IPS-18a (cell line): ENCODE results near the gene ARHGAP19.

Experiments used
- H3K27ac ChIP-seq: one replicate; pipeline ENCODE4 v1.5.1; 2013; ENCODE audit warnings: low read length
- H3K27me3 ChIP-seq: one replicate; pipeline ENCODE4 v1.6.1; 2013; ENCODE audit warnings: mild to moderate bottlenecking, low read length; ENCODE audit not compliant: control insufficient read depth, insufficient read depth
- H3K36me3 ChIP-seq: one replicate; pipeline ENCODE4 v1.6.1; 2013; ENCODE audit warnings: low read depth, low read length; ENCODE audit not compliant: control insufficient read depth
- H3K4me1 ChIP-seq: one replicate; pipeline ENCODE4 v1.6.1; 2013; ENCODE audit warnings: low read depth, low read length; ENCODE audit not compliant: control insufficient read depth
- H3K4me3 ChIP-seq: one replicate; pipeline ENCODE4 v1.5.1; 2013; ENCODE audit warnings: low read length
- H3K9ac ChIP-seq: one replicate; pipeline ENCODE4 v1.6.1; 2013; ENCODE audit warnings: mild to moderate bottlenecking, low read length, moderate library complexity
- H3K9me3 ChIP-seq: one replicate; pipeline ENCODE4 v1.6.1; 2013; ENCODE audit warnings: low read depth, low read length; ENCODE audit not compliant: control insufficient read depth

ARHGAP19 gene

DNA sequence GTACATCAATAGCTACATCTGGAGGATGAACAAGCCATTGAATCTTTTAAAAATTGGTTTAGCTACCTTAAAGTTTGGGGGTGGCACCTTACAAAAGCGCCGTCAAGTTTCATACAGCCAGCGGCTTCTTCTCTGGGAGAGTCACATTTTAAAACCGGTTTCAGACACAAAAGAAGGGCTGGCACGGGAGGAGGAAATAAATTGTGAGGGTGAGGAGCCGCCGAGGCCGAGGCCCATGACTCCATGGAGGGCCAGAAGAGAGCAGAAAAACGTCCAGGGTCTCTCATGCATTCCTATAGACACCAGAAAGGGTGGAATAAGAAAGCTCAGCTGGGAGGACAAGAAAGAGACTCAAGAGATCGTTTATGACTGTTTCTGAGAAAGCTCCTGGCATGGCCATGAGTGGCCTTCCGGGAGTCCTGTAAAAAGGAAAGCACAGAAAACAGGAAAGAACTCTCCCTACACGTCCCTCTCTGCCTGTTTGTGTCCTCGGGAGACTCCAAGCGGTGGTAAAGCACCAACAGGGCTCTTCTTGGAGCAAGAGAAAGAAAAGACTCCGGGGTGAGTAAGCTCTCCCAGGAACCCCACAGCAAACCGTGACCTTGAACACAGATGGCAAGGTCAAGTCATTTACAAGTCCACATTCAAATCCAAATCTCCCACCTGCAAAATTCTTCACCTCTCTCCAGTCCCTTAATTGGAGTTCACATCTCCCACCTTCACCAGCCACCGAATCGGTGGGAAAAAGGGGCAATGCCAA lies 40.3 kb upstream of the ARHGAP19 start:
- peaks cover 20% of the 10 kb centered on the region for H3K4me1 ChIP-seq
- peaks cover 9% of the 10 kb centered on the region for H3K36me3 ChIP-seq
- H3K9ac ChIP-seq, result peak overlapping the region; percentile 90
- H3K27ac ChIP-seq, result peak overlapping the region; percentile 84
- H3K9me3 ChIP-seq, result no peaks in the 10 kb centered on the region
- peaks cover 6% of the 10 kb centered on the region for H3K27me3 ChIP-seq
- H3K4me3 ChIP-seq, result peak overlapping the region; percentile 99

GRCh38 chr10:97331153-97331703 lies 38.8 kb upstream of the ARHGAP19 start:
- no peak overlapping the region for H3K27ac ChIP-seq
- H3K36me3 ChIP-seq, result peaks cover 9% of the 10 kb centered on the region
- peaks cover 8% of the 10 kb centered on the region for H3K4me1 ChIP-seq
- H3K4me3 ChIP-seq, result peak overlapping the region; percentile 99
- no peaks in the 10 kb centered on the region for H3K9me3 ChIP-seq
- H3K9ac ChIP-seq, result no peak overlapping the region
- H3K27me3 ChIP-seq, result peaks cover 6% of the 10 kb centered on the region

DNA sequence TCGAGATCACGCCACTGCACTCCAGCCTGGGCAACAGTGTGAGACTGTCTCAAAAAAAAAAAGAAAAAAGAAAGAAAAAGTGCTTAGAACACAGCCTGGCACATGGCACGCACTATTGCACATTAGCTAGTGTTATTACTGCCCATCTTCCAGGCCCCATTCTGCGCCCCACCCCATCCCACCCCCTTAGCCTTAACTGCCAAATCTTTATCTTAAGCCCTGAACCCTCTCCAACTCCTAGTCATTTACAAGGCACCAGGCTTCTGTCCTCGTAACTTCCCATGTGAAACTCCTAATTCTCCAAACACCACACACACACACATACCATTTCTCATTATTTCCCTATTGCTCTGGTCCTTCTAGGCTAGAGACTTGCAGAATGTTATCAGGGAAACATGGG lies 37.3 kb upstream of the ARHGAP19 start:
- Histone ChIP-seq H3K27me3 (peaks cover 6% of the 10 kb centered on the region), H3K36me3 (peaks cover 9% of the 10 kb centered on the region), H3K9ac (no peak overlapping the region), H3K4me1 (peaks cover 4% of the 10 kb centered on the region), H3K9me3 (no peaks in the 10 kb centered on the region), H3K4me3 (no peak overlapping the region), H3K27ac (no peak overlapping the region)

- Histone ChIP-seq H3K4me3 (no peak overlapping the region), H3K27ac (no peak overlapping the region), H3K9ac (no peak overlapping the region), H3K9me3 (no peaks in the 10 kb centered on the region), H3K27me3 (peaks cover 6% of the 10 kb centered on the region), H3K36me3 (peaks cover 9% of the 10 kb centered on the region), H3K4me1 (peaks cover 4% of the 10 kb centered on the region)
Measured at GRCh38 chr10:97328646-97329453, 36.4 kb upstream of the ARHGAP19 start.

- H3K9me3 ChIP-seq, result no peaks in the 10 kb centered on the region
- H3K27me3 ChIP-seq, result no peaks in the 10 kb centered on the region
- peaks cover 9% of the 10 kb centered on the region for H3K36me3 ChIP-seq
- H3K27ac ChIP-seq, result no peak overlapping the region
- peaks cover 4% of the 10 kb centered on the region for H3K4me1 ChIP-seq
- no peak overlapping the region for H3K9ac ChIP-seq
- H3K4me3 ChIP-seq, result no peak overlapping the region
Measured at GRCh38 chr10:97327348-97328294, 35.2 kb upstream of the ARHGAP19 start.

GRCh38 chr10:97325754-97326153 lies 33.3 kb upstream of the ARHGAP19 start:
- Histone ChIP-seq H3K4me1 (peaks cover 8% of the 10 kb centered on the region), H3K27me3 (peaks cover 18% of the 10 kb centered on the region), H3K36me3 (peaks cover 9% of the 10 kb centered on the region)

DNA sequence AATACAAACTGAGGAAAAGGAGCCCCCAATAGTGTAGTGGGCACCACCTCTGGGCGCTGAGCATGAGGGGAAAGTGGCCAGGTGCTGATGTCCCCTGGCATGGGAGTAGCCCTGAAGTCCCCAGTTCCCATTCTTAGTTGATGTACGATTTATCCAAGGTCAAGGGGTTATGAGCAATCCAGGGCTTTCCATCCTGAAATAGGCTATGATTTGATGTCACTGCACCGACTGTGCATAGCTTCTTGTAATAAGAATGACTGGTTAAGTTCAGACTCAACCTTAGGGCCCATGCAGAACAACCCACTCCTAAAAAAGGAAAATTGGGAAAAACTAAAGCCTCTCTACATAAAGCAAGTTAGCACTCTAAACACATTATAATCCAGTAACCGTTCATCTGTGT lies 31.1 kb upstream of the ARHGAP19 start:
- peaks cover 11% of the 10 kb centered on the region for H3K4me1 ChIP-seq
- no peak overlapping the region for H3K9ac ChIP-seq

More at GRCh38 chr10:97325754-97326153, 33.3 kb upstream of the ARHGAP19 start:
- H3K9me3 ChIP-seq, result no peaks in the 10 kb centered on the region
- no peak overlapping the region for H3K9ac ChIP-seq
- H3K27ac ChIP-seq, result no peak overlapping the region
- no peak overlapping the region for H3K4me3 ChIP-seq

DNA sequence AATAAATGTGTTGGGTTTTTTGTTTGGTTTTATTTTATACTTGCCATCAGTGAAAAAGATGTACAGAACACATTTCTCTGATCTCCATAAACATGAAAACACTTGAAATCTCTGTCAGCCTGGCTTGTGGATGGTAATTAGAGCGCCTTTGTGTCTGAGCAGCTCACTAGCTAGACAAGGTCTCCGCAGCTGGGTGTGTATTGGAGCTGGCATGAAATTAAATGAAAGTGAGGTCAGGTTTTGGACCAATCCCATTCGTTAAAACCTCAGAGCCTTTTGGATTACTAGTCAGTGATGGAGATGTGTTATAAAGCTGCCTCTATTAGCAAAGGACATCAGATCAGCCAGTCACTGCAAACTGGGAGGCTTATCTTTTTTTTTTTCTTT lies 29.4 kb upstream of the ARHGAP19 start:
- H3K36me3 ChIP-seq, result no peaks in the 10 kb centered on the region
- H3K9me3 ChIP-seq, result no peaks in the 10 kb centered on the region
- peaks cover 46% of the 10 kb centered on the region for H3K27me3 ChIP-seq
- peak overlapping the region; percentile 85 for H3K4me3 ChIP-seq
- peaks cover 11% of the 10 kb centered on the region for H3K4me1 ChIP-seq
- H3K27ac ChIP-seq, result no peak overlapping the region
- peak overlapping the region; percentile 42 for H3K9ac ChIP-seq

More for the DNA sequence above, 31.1 kb upstream of the ARHGAP19 start:
- Histone ChIP-seq H3K36me3 (peaks cover under 1% of the 10 kb centered on the region), H3K27ac (no peak overlapping the region), H3K27me3 (peaks cover 32% of the 10 kb centered on the region), H3K4me3 (no peak overlapping the region), H3K9me3 (no peaks in the 10 kb centered on the region)

GRCh38 chr10:97321032-97321803 lies 28.8 kb upstream of the ARHGAP19 start:
- Histone ChIP-seq H3K4me1 (peaks cover 11% of the 10 kb centered on the region), H3K4me3 (peak overlapping the region; percentile 85), H3K9ac (peak overlapping the region; percentile 42)

DNA sequence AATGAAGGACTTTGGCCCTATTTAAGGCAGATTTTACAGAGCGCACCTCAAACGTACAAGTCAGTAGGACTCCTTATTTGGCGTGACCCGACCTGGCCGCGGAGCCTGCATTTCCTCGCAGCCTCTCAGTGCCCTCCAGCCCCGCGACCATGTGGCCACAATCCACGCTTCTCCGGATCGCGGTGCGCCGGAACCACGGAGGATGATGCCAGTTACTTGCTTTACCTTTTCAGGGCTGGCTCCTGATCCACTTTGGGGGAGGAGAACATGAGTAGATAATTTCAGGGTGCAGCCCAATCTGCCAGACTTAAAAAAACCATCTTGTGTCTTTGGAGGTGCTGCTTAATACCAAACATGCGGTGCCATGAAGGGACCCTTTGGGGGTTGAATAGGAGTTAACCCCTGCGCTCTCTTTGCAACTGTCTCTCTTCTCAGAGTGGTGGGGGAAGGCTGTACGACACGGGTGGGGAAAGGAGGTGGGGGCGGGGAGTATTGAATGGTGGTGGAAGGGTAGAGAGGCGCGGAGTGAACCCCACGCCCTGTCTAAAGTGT lies 28.1 kb upstream of the ARHGAP19 start:
- Histone ChIP-seq H3K4me3 (peak overlapping the region; percentile 85), H3K27ac (no peak overlapping the region), H3K9ac (peak overlapping the region; percentile 42), H3K4me1 (peaks cover 11% of the 10 kb centered on the region), H3K36me3 (no peaks in the 10 kb centered on the region), H3K9me3 (no peaks in the 10 kb centered on the region), H3K27me3 (peaks cover 46% of the 10 kb centered on the region)

More at GRCh38 chr10:97321032-97321803, 28.8 kb upstream of the ARHGAP19 start:
- H3K27ac ChIP-seq, result no peak overlapping the region
- peaks cover 46% of the 10 kb centered on the region for H3K27me3 ChIP-seq
- H3K9me3 ChIP-seq, result no peaks in the 10 kb centered on the region
- H3K36me3 ChIP-seq, result no peaks in the 10 kb centered on the region
